Measurements from ENCODE around the gene OR10R2. TPM values are rescaled to one million over a fixed set of nuclear protein-coding genes. Genes with fewer than 3 reads are reported as not detected.

The OR10R2 gene
- not detected in 2 replicates for total RNA-seq

GRCh38 chr1:158471920-158472319 is at the start of gene OR10R2:
TSS of gene OR10R2 (plus strand) at chr1:158472220. CDS start at chr1:158472326, 106 bp downstream.

GRCh38 chr1:158426137-158426536 is 45.9 kb upstream of the OR10R2 start, which contains the start of gene OR10K2:
TSS of gene OR10K2 (minus strand) at chr1:158426237. CDS start at chr1:158420866, 5,371 bp downstream.

GRCh38 chr1:158461534-158461933 is 10.5 kb upstream of the OR10R2 start, which contains the start of gene OR10K1:
TSS of gene OR10K1 (plus strand) at chr1:158461834. CDS start at chr1:158465562, 3,728 bp downstream.

Other genes starting within 250 kb of the OR10R2 start
- gene CD1A, start 217.8 kb upstream of the OR10R2 start, total RNA-seq, result not detected in 2 replicates
- not detected in 2 replicates for gene CD1C, start 182.3 kb upstream of the OR10R2 start, total RNA-seq
- gene CD1B, start 140.7 kb upstream of the OR10R2 start, total RNA-seq, result not detected in 2 replicates
- gene CD1E, start 118.3 kb upstream of the OR10R2 start, total RNA-seq, result not detected in 2 replicates
- gene OR10T2, start 72.8 kb upstream of the OR10R2 start, total RNA-seq, result not detected in 2 replicates
- not detected in 2 replicates for gene OR10K2, start 46.0 kb upstream of the OR10R2 start, total RNA-seq
- not detected in 2 replicates for gene OR10K1, start 10.4 kb upstream of the OR10R2 start, total RNA-seq
- not detected in 2 replicates for gene OR6Y1, start 82.2 kb downstream of the OR10R2 start, total RNA-seq
- gene OR6P1, start 98.4 kb downstream of the OR10R2 start, total RNA-seq, result not detected in 2 replicates
- not detected in 2 replicates for gene OR10X1, start 107.7 kb downstream of the OR10R2 start, total RNA-seq
- not detected in 2 replicates for gene OR10Z1, start 133.0 kb downstream of the OR10R2 start, total RNA-seq
- not detected in 2 replicates for gene SPTA1, start 214.5 kb downstream of the OR10R2 start, total RNA-seq
- not detected in 2 replicates for gene OR6K2, start 228.4 kb downstream of the OR10R2 start, total RNA-seq
- gene OR6K3, start 248.5 kb downstream of the OR10R2 start, total RNA-seq, result not detected in 2 replicates

Data from hair follicular keratinocyte (primary cell).